PFSK-1 (cell line): Measurements from ENCODE around the gene NDUFS5.

ENCODE experiments used
- FOXP2 ChIP-seq: optimal IDR thresholded peaks from 2 replicates; pipeline ENCODE3; 2011; ENCODE audit warnings: borderline replicate concordance, control low read depth, inconsistent platforms; ENCODE audit not compliant: insufficient read depth; ENCODE audit errors: extremely low read length, extremely low read depth
- POLR2AphosphoS5 ChIP-seq: IDR thresholded peaks from 2 replicates; pipeline ENCODE4 v1.6.1; 2012; ENCODE audit warnings: low read depth, mild to moderate bottlenecking, control low read depth, low read length, moderate library complexity
- SIN3A ChIP-seq: IDR thresholded peaks from 2 replicates; pipeline ENCODE4 v1.6.1; 2012; ENCODE audit warnings: mild to moderate bottlenecking, low read length, moderate library complexity, borderline replicate concordance; ENCODE audit not compliant: insufficient read depth
- TAF1 ChIP-seq: IDR thresholded peaks from 2 replicates; pipeline ENCODE4 v1.6.1; 2012; ENCODE audit warnings: low read length, control low read depth, borderline replicate concordance; ENCODE audit not compliant: insufficient read depth
- TF ChIP-seq, protein P1 (sequence below), 2 experiments: IDR thresholded peaks; 2 replicates each; pipeline versions ENCODE4 v1.6.1 to v1.8.0; 2011 to 2012; ENCODE audit warnings: low read depth in 2 of 2, low read length in 2 of 2, control low read depth in 1 of 2, inconsistent platforms in 1 of 2, mild to moderate bottlenecking in 1 of 2, moderate library complexity in 1 of 2; ENCODE audit not compliant: insufficient read depth in 1 of 2

Gene NDUFS5

DNA sequence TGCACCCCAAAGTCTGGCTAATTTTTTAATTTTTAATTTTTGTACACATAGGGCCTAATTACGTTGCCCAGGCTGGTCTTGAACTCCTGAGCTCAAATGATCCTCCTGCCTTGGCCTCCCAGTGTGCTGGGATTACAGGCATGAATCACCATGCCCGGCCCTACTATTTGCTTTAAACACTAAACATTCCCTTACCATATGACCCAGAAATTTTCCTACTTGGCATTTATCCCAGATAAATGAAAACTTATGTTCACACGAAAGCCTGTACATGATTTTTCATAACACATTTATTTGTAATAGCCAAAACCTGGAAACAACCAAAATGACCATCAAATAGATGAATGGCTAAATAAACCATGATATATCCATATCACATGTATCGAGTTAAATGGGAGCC lies 35.8 kb downstream of the NDUFS5 start:
- TF ChIP-seq FOXP2 = no peak
- no peak for TF ChIP-seq TAF1
- TF ChIP-seq, protein P1, sequence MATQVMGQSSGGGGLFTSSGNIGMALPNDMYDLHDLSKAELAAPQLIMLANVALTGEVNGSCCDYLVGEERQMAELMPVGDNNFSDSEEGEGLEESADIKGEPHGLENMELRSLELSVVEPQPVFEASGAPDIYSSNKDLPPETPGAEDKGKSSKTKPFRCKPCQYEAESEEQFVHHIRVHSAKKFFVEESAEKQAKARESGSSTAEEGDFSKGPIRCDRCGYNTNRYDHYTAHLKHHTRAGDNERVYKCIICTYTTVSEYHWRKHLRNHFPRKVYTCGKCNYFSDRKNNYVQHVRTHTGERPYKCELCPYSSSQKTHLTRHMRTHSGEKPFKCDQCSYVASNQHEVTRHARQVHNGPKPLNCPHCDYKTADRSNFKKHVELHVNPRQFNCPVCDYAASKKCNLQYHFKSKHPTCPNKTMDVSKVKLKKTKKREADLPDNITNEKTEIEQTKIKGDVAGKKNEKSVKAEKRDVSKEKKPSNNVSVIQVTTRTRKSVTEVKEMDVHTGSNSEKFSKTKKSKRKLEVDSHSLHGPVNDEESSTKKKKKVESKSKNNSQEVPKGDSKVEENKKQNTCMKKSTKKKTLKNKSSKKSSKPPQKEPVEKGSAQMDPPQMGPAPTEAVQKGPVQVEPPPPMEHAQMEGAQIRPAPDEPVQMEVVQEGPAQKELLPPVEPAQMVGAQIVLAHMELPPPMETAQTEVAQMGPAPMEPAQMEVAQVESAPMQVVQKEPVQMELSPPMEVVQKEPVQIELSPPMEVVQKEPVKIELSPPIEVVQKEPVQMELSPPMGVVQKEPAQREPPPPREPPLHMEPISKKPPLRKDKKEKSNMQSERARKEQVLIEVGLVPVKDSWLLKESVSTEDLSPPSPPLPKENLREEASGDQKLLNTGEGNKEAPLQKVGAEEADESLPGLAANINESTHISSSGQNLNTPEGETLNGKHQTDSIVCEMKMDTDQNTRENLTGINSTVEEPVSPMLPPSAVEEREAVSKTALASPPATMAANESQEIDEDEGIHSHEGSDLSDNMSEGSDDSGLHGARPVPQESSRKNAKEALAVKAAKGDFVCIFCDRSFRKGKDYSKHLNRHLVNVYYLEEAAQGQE (IDR thresholded peaks at IDR 0.05; ENCODE audit: insufficient read depth in 1 of 2, low read depth in 2 of 2, low read length in 2 of 2) = no peak
- no peak for TF ChIP-seq POLR2AphosphoS5
- TF ChIP-seq SIN3A = no peak

GRCh38 chr1:39063191-39063590 lies 37.0 kb downstream of the NDUFS5 start:
- TF ChIP-seq SIN3A = no peak
- TF ChIP-seq POLR2AphosphoS5 = no peak
- TF ChIP-seq, protein P1 (IDR thresholded peaks at IDR 0.05; ENCODE audit: insufficient read depth in 1 of 2, low read depth in 2 of 2, low read length in 2 of 2) = no peak
- no peak for TF ChIP-seq TAF1
- no peak for TF ChIP-seq FOXP2

DNA sequence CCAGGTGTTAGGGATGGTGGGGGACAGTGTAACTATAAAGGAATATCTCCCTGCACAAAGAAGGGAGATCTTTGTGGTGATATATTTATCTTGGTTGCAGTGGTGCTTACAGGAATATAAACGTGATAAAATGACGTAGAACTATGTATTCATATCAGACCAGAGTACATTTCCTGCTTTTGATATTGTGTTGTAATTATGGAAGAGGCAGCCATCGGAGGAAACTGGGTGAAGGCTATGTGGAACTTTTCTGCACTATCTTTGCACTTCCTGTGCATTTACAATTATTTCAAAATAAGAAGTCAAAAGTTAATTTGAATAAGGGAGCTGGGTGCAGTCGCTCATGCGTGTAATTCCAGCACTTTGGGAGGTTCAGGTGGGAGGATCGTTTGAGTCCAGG lies 37.6 kb downstream of the NDUFS5 start:
- TF ChIP-seq SIN3A (no peak), POLR2AphosphoS5 (no peak)
- TF ChIP-seq, protein P1 (IDR thresholded peaks at IDR 0.05; ENCODE audit: insufficient read depth in 1 of 2, low read depth in 2 of 2, low read length in 2 of 2) = no peak

DNA sequence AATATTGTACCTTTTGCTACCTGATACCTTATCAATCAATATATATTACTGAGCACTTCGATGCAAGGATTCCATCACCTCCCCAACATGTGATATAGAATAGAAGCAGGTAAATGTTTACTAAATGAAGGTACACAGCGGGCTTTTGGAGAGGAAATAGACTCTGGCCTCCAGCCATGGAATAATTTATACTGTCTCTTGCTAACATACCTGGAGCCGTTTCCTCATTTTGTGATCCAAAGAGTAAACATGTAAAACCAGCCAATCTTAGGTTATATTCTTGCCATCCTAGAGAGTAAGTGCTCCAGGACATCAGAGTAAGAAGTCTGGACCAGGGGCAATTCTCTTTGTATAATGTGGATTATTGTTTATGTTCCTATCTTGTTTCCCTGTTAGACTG lies 39.4 kb downstream of the NDUFS5 start:
- TF ChIP-seq POLR2AphosphoS5 (no peak), FOXP2 (no peak), TAF1 (no peak), SIN3A (no peak)
- TF ChIP-seq, protein P1 (IDR thresholded peaks at IDR 0.05; ENCODE audit: insufficient read depth in 1 of 2, low read depth in 2 of 2, low read length in 2 of 2) = no peak

- TF ChIP-seq SIN3A (no peak), FOXP2 (no peak), TAF1 (no peak), POLR2AphosphoS5 (no peak)
- TF ChIP-seq, protein P1 (IDR thresholded peaks at IDR 0.05; ENCODE audit: insufficient read depth in 1 of 2, low read depth in 2 of 2, low read length in 2 of 2) = no peak
Measured at GRCh38 chr1:39076127-39076798, 50.1 kb downstream of the NDUFS5 start.
